ENCODE results near the gene ACE.

DNA sequence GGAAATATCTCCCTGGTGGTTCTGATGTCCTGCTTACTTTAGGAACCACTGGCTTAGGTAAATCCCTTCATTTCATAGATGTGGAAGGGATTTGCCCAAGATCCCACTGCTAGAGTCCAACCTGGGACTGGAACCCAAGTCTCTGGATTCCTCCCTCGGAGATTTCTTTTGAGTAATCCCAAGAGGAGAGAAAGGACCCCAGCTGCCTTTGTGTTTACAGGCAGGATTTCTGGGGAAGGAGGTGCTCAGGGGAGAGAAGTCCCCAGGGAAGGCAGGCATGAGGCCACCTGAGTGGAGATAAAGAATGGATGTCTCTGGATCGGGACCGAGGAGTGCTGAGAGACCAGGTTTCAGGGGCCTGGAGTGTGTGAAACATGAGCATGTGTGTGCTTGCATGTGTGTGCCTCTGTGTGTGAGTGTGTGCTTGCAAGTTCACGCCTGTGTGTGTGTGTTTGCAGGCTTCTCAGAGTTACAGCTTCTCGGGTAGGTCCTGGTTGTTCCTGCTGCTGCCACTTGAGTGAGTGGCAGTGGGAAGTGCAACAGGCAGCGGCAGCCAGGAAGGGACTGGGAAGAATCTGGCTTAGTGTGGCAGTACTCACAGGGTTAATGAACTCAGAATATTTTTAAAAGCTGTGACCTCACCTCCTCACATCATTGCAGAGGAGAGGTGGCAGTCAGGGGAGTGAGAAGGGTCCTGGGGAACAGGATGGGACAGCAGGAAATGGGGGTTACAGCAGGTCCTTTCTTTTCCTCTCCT lies 48.5 kb downstream of the ACE start:
- TF ChIP-seq, protein P1, sequence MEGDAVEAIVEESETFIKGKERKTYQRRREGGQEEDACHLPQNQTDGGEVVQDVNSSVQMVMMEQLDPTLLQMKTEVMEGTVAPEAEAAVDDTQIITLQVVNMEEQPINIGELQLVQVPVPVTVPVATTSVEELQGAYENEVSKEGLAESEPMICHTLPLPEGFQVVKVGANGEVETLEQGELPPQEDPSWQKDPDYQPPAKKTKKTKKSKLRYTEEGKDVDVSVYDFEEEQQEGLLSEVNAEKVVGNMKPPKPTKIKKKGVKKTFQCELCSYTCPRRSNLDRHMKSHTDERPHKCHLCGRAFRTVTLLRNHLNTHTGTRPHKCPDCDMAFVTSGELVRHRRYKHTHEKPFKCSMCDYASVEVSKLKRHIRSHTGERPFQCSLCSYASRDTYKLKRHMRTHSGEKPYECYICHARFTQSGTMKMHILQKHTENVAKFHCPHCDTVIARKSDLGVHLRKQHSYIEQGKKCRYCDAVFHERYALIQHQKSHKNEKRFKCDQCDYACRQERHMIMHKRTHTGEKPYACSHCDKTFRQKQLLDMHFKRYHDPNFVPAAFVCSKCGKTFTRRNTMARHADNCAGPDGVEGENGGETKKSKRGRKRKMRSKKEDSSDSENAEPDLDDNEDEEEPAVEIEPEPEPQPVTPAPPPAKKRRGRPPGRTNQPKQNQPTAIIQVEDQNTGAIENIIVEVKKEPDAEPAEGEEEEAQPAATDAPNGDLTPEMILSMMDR (conservative IDR thresholded peaks at IDR 0.05; ENCODE audit: low read depth, low read length): no peak
- no peak for TF ChIP-seq EZH2 (IDR thresholded peaks at IDR 0.05; ENCODE audit: low read length, unreplicated experiment)

All from PC-3 (cell line).